Osteocyte (in vitro differentiated cells): ENCODE data around the gene RRH. TPM values are rescaled to one million over a fixed set of nuclear protein-coding genes. Genes with fewer than 3 reads are reported as not detected.

Experiments
- DNase-seq: peaks from one replicate; pipeline ENCODE4 v3.0.0; 2021; ENCODE audit warnings: mixed read lengths; ENCODE audit not compliant: unreplicated experiment; ENCODE audit errors: extremely low spot score
- H3K27ac Mint-ChIP-seq: one replicate; pipeline ENCODE4 v1.8.0; 2021; ENCODE audit warnings: mild to moderate bottlenecking, mixed read lengths; ENCODE audit not compliant: unreplicated experiment
- H3K27me3 Mint-ChIP-seq: one replicate; pipeline ENCODE4 v1.8.0; 2021; ENCODE audit warnings: mixed read lengths; ENCODE audit not compliant: unreplicated experiment
- H3K36me3 Mint-ChIP-seq: one replicate; pipeline ENCODE4 v1.8.0; 2021; ENCODE audit warnings: mixed read lengths; ENCODE audit not compliant: unreplicated experiment
- H3K4me1 Mint-ChIP-seq: one replicate; pipeline ENCODE4 v1.8.0; 2021; ENCODE audit warnings: mixed read lengths; ENCODE audit not compliant: unreplicated experiment
- H3K4me3 Mint-ChIP-seq: one replicate; pipeline ENCODE4 v1.8.0; 2021; ENCODE audit warnings: mild to moderate bottlenecking, moderate library complexity, mixed read lengths; ENCODE audit not compliant: unreplicated experiment
- H3K9me3 Mint-ChIP-seq: one replicate; pipeline ENCODE4 v1.8.0; 2021; ENCODE audit warnings: mixed read lengths; ENCODE audit not compliant: unreplicated experiment
- total RNA-seq: library from RNA; stranded (reverse); gene quantifications from 2 replicates; pipeline ENCODE4 v1.2.1, GENCODE V29; 2021
- TF ChIP-seq, protein P1 (sequence below): fragments of 200-600 bp; sonication (generic); IDR thresholded peaks from 2 replicates; pipeline ENCODE4 v1.5.0; 2021; ENCODE audit warnings: antibody characterized with exemption, mild to moderate bottlenecking, moderate library complexity

RRH gene
- total RNA-seq, 1 donor from 2014 or later, result not detected

DNA sequence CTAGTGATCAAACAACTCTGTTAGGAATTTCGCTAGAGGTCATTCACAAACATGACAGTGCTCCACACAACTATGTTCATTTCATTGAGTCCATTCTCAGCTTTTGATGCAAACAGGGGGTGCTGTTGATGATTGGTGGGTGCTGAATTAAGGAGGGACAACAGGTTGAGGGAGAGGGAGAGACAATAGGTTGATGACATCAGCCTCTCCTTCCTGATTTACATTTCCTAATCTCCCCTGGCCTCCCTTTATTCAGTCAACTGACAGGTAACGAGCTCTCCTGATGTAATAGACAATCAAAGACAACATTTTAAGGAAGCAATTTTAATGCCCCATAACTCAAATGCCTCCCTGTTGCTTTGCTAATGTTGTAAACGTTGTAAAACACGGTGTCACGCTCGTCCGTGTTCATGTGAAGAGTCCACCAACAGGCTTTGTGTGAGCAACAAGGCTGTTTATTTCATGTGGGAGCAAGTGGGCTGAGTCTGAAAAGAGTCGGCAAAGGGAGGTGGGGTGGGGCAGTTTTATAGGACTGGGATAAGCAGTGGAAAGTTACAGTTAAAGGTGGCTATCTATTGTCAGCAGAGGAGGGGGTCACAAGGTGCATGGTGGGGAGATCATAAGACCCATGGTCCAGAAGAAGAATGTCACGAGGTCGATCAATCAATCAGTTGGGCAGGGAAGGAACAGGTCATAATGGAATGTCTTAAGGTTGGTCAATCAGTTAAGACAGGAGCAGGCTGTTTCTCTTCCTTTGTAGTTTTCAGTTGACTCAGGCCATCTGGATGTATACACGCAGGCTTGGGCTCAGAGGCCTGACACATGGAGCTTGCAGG is 17.0 kb upstream of the RRH start:
- TF ChIP-seq, protein P1, sequence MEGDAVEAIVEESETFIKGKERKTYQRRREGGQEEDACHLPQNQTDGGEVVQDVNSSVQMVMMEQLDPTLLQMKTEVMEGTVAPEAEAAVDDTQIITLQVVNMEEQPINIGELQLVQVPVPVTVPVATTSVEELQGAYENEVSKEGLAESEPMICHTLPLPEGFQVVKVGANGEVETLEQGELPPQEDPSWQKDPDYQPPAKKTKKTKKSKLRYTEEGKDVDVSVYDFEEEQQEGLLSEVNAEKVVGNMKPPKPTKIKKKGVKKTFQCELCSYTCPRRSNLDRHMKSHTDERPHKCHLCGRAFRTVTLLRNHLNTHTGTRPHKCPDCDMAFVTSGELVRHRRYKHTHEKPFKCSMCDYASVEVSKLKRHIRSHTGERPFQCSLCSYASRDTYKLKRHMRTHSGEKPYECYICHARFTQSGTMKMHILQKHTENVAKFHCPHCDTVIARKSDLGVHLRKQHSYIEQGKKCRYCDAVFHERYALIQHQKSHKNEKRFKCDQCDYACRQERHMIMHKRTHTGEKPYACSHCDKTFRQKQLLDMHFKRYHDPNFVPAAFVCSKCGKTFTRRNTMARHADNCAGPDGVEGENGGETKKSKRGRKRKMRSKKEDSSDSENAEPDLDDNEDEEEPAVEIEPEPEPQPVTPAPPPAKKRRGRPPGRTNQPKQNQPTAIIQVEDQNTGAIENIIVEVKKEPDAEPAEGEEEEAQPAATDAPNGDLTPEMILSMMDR, result no peak
- no peak for DNase-seq
- Mint-ChIP-seq H3K36me3 (no peaks in the 10 kb centered on the region), H3K27ac (no peak overlapping the region), H3K9me3 (no peaks in the 10 kb centered on the region), H3K4me3 (no peak overlapping the region), H3K4me1 (peaks cover 8% of the 10 kb centered on the region), H3K27me3 (peaks cover 31% of the 10 kb centered on the region)

DNA sequence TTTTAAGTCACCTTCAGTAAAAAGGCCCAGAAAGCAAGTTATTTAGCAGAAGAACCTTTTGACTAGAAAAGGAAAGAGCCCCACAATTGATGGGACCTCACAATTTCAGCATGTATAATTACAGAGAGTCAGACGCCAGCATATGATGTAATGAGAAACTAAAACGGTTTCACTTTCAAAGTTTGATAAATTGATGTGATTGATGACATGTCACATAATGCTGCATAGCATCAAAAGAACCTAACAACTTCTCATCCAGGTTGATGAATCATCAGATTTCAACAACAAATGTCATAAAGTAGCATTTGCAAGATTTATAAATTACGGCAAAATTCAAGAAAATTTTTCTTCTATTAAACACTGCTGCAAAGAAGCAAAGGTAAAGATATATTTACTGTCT is 16.1 kb upstream of the RRH start:
- Mint-ChIP-seq H3K4me3 (no peak overlapping the region), H3K27me3 (peaks cover 26% of the 10 kb centered on the region), H3K27ac (no peak overlapping the region), H3K36me3 (no peaks in the 10 kb centered on the region), H3K9me3 (no peaks in the 10 kb centered on the region), H3K4me1 (peaks cover 17% of the 10 kb centered on the region)
- TF ChIP-seq, protein P1, result no peak
- no peak for DNase-seq

DNA sequence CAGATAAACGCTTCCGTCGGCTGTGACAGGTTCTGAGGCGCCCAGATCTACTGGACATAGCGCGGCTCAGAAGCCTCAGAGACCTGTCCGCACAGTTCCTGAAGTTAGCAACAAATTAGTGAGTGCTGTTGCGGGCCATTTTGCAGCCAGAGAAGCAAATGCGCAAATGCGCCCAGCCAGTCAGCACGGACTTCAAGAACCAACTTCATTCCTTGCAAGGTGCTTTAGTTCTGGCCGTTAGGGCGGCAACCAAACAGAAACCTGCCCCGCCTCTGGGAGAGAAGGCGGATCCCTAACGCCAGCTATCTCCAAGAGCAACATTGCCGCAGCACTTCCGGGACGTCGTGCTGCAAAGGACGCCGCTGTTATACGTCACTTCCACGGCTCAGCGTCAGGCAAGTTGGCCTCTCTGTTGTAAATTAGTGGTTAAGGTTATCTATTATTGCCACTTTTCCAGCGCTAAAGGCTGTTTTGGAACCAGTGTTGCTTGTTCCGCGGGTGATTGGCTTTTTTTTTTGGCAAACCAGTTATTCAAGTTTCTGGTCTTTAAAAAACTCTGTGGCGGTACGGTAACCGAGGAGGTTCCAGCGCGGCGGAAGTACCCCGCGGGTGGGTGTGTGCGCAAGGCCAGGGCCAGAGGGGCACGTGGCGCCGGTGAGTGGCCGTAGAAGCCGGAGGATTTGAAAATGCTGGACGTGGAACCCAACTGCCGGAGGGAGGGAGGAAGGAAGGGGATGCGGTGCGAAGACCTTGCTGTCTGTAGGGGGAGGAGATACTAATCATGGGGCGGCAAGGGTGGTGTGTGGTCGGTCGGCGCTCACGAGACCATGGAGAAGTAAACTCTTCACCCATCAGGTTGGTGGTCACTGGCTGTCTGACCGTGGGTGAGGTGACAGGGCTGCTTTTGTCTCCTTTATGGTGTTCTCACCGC is 12.4 kb upstream of the RRH start, which contains the start of gene GAR1:
Gene GAR1, plus strand, starts transcription at position 612 of the 931 bp plus-strand sequence. CDS start 403 bp downstream, outside the sequence.
- TF ChIP-seq, protein P1, result no peak
- Mint-ChIP-seq H3K36me3 (peaks cover 7% of the 10 kb centered on the region), H3K4me3 (peak within 1 kb of the TSS; percentile 100), H3K4me1 (peaks cover 27% of the 10 kb centered on the region), H3K27ac (peak within 1 kb of the TSS; percentile 96), H3K27me3 (peaks cover 9% of the 10 kb centered on the region), H3K9me3 (no peaks in the 10 kb centered on the region)
- peak; percentile 91 for DNase-seq

DNA sequence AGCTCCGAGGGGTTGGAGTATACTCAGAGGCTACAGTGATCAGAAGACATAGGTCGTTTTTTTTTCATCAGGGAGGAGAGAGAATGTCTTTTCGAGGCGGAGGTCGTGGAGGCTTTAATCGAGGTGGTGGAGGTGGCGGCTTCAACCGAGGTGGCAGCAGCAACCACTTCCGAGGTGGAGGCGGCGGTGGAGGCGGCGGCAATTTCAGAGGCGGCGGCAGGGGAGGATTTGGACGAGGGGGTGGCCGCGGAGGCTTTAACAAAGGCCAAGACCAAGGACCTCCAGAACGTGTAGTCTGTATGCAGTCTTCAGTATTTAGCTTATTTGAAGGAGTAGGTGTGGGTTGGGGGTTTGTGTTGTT is 11.7 kb upstream of the RRH start:
- Mint-ChIP-seq H3K36me3 (peaks cover 8% of the 10 kb centered on the region), H3K27me3 (peaks cover 5% of the 10 kb centered on the region), H3K4me1 (peaks cover 27% of the 10 kb centered on the region), H3K9me3 (no peaks in the 10 kb centered on the region), H3K4me3 (peak overlapping the region; percentile 100), H3K27ac (peak overlapping the region; percentile 96)
- TF ChIP-seq, protein P1, result no peak
- DNase-seq, result no peak
